Neural progenitor cell (in vitro differentiated cells): ENCODE measurements around the gene ATXN10. TPM values are rescaled to one million over a fixed set of nuclear protein-coding genes. Genes with fewer than 3 reads are reported as not detected.

Experiments
- DNase-seq: peaks from one replicate; pipeline ENCODE4 v3.0.0-alpha.2; 2016; ENCODE audit warnings: low spot score
- H2AFZ ChIP-seq: fragments of 200-600 bp; sonication (generic); replicated peaks from 2 replicates; pipeline ENCODE4 v1.6.1; 2016; ENCODE audit warnings: antibody characterized with exemption
- H3F3A ChIP-seq: fragments of 200-600 bp; sonication (generic); 2 replicates; pipeline ENCODE4 v1.6.1; 2016; ENCODE audit warnings: antibody characterized with exemption, low read depth
- H3K27ac ChIP-seq: fragments of 200-600 bp; sonication (generic); 2 replicates; pipeline ENCODE4 v1.5.1; 2016; ENCODE audit warnings: mild to moderate bottlenecking
- H3K27me3 ChIP-seq: fragments of 200-600 bp; sonication (generic); 2 replicates; pipeline ENCODE4 v1.6.1; 2016; ENCODE audit warnings: mild to moderate bottlenecking, moderate library complexity
- H3K36me3 ChIP-seq: fragments of 200-600 bp; sonication (generic); 2 replicates; pipeline ENCODE4 v1.5.1; 2016
- H3K4me1 ChIP-seq: fragments of 200-600 bp; sonication (generic); 2 replicates; pipeline ENCODE4 v1.6.1; 2016; ENCODE audit warnings: mixed run types
- H3K4me2 ChIP-seq: fragments of 200-600 bp; sonication (generic); 2 replicates; pipeline ENCODE4 v1.6.1; 2016
- H3K4me3 ChIP-seq: fragments of 200-600 bp; sonication (generic); 2 replicates; pipeline ENCODE4 v1.5.1; 2016
- H3K79me2 ChIP-seq: fragments of 200-600 bp; sonication (generic); 2 replicates; pipeline ENCODE4 v1.6.1; 2016; ENCODE audit warnings: low read depth
- H3K9ac ChIP-seq: fragments of 200-600 bp; sonication (generic); 2 replicates; pipeline ENCODE4 v1.6.1; 2016
- H3K9me3 ChIP-seq: fragments of 200-600 bp; sonication (generic); 2 replicates; pipeline ENCODE4 v1.5.1; 2016; ENCODE audit warnings: low read depth
- H4K20me1 ChIP-seq: fragments of 200-600 bp; sonication (generic); 2 replicates; pipeline ENCODE4 v1.6.1; 2016; ENCODE audit warnings: low read depth
- H3K27ac Mint-ChIP-seq: 3 replicates; pipeline ENCODE4 v1.8.0; 2021; ENCODE audit warnings: mixed read lengths
- H3K27me3 Mint-ChIP-seq: 2 replicates; pipeline ENCODE4 v1.8.0; 2022; ENCODE audit warnings: low read depth, mild to moderate bottlenecking, inconsistent platforms, moderate library complexity, mixed read lengths; ENCODE audit not compliant: insufficient read depth
- H3K36me3 Mint-ChIP-seq: 3 replicates; pipeline ENCODE4 v1.8.0; 2021; ENCODE audit warnings: mixed read lengths
- H3K4me1 Mint-ChIP-seq: 3 replicates; pipeline ENCODE4 v1.8.0; 2021; ENCODE audit warnings: mixed read lengths
- H3K4me3 Mint-ChIP-seq: 3 replicates; pipeline ENCODE4 v1.8.0; 2021; ENCODE audit warnings: mild to moderate bottlenecking, moderate library complexity, mixed read lengths
- H3K9me3 Mint-ChIP-seq: 3 replicates; pipeline ENCODE4 v1.8.0; 2020; ENCODE audit warnings: mixed read lengths
- CTCF ChIP-seq: fragments of 200-600 bp; sonication (generic); IDR thresholded peaks from 2 replicates; pipeline ENCODE4 v1.5.1; 2017; ENCODE audit warnings: antibody characterized with exemption, mild to moderate bottlenecking
- EZH2 ChIP-seq: fragments of 200-600 bp; sonication (generic); IDR thresholded peaks from 2 replicates; pipeline ENCODE4 v1.6.1; 2017; ENCODE audit warnings: antibody characterized with exemption, mild to moderate bottlenecking, moderate library complexity
- EZH2phosphoT487 ChIP-seq: fragments of 200-600 bp; sonication (generic); IDR thresholded peaks from 2 replicates; pipeline ENCODE4 v1.6.1; 2017; ENCODE audit warnings: antibody characterized with exemption
- total RNA-seq: library from RNA; depleted of rRNA; stranded (reverse); fragments of >200 nt; gene quantifications from 2 replicates; pipeline ENCODE4 v1.2.3, GENCODE V29; 2015; ENCODE audit warnings: low replicate concordance

The ATXN10 gene
- total RNA-seq, 1 donor from 2014 or later = 168 TPM

- Histone ChIP-seq H4K20me1 (peaks cover 8% of the 10 kb centered on the region), H3K9me3 (no peaks in the 10 kb centered on the region), H3K4me2 (no peak overlapping the region), H3K4me3 (no peak overlapping the region), H3K4me1 (peaks cover 55% of the 10 kb centered on the region), H3K27ac (no peak overlapping the region), H2AFZ (no peak overlapping the region), H3F3A (peaks cover 13% of the 10 kb centered on the region), H3K79me2 (no peaks in the 10 kb centered on the region), H3K27me3 (no peaks in the 10 kb centered on the region), H3K9ac (no peak overlapping the region), H3K36me3 (no peaks in the 10 kb centered on the region)
- Mint-ChIP-seq H3K4me3 (peak overlapping the region; percentile 34), H3K27me3 (peaks cover 2% of the 10 kb centered on the region), H3K9me3 (no peaks in the 10 kb centered on the region), H3K36me3 (peaks cover 7% of the 10 kb centered on the region), H3K4me1 (peaks cover 80% of the 10 kb centered on the region), H3K27ac (peak overlapping the region; percentile 95)
- no peak for TF ChIP-seq CTCF
- no peak for DNase-seq
Observed at GRCh38 chr22:45838305-45838887, 166.8 kb downstream of the ATXN10 start.

- Mint-ChIP-seq H3K4me3 (peak overlapping the region; percentile 9), H3K27me3 (peaks cover 2% of the 10 kb centered on the region), H3K27ac (peak overlapping the region; percentile 84)
Observed at GRCh38 chr22:45840483-45840882, 168.8 kb downstream of the ATXN10 start.

GRCh38 chr22:45842291-45842991 lies 170.8 kb downstream of the ATXN10 start:
- DNase-seq = no peak
- Histone ChIP-seq H3K27me3 (no peaks in the 10 kb centered on the region), H2AFZ (no peak overlapping the region), H3K9ac (no peak overlapping the region), H3K4me1 (peaks cover 89% of the 10 kb centered on the region), H3K9me3 (no peaks in the 10 kb centered on the region), H3K4me3 (no peak overlapping the region), H3K27ac (no peak overlapping the region), H3K79me2 (peaks cover 5% of the 10 kb centered on the region), H3K4me2 (peak overlapping the region; percentile 77), H3K36me3 (no peaks in the 10 kb centered on the region), H4K20me1 (peaks cover 32% of the 10 kb centered on the region), H3F3A (peaks cover 50% of the 10 kb centered on the region)
- no peak for TF ChIP-seq CTCF
- no peak for TF ChIP-seq EZH2
- no peak for TF ChIP-seq EZH2phosphoT487
- Mint-ChIP-seq H3K9me3 (no peaks in the 10 kb centered on the region), H3K4me1 (peaks cover 95% of the 10 kb centered on the region), H3K4me3 (peak overlapping the region; percentile 80), H3K27ac (peak overlapping the region; percentile 98), H3K27me3 (peaks cover 2% of the 10 kb centered on the region), H3K36me3 (peaks cover 4% of the 10 kb centered on the region)

More at GRCh38 chr22:45840483-45840882, 168.8 kb downstream of the ATXN10 start:
- Histone ChIP-seq H3K79me2 (no peaks in the 10 kb centered on the region), H3K4me1 (peaks cover 75% of the 10 kb centered on the region), H4K20me1 (peaks cover 21% of the 10 kb centered on the region), H3K9ac (no peak overlapping the region), H3K4me3 (no peak overlapping the region), H3F3A (peaks cover 34% of the 10 kb centered on the region), H3K36me3 (no peaks in the 10 kb centered on the region), H3K27me3 (no peaks in the 10 kb centered on the region), H2AFZ (no peak overlapping the region), H3K4me2 (no peak overlapping the region), H3K27ac (no peak overlapping the region), H3K9me3 (no peaks in the 10 kb centered on the region)
- no peak for TF ChIP-seq EZH2phosphoT487
- no peak for TF ChIP-seq CTCF
- no peak for TF ChIP-seq EZH2
- peaks cover 4% of the 10 kb centered on the region for H3K36me3 Mint-ChIP-seq
- no peaks in the 10 kb centered on the region for H3K9me3 Mint-ChIP-seq
- DNase-seq = no peak
- peaks cover 95% of the 10 kb centered on the region for H3K4me1 Mint-ChIP-seq
